ENCODE data around the gene ARHGEF28.

The ARHGEF28 gene

GRCh38 chr5:73726071-73726470, 100.1 kb downstream of the ARHGEF28 start:
- no peak for DNase-seq (ENCODE audit: low read depth)
- H3K4me3 ChIP-seq (ENCODE audit: low read depth, low read length) = no peak overlapping the region
- no peak for TF ChIP-seq CTCF (conservative IDR thresholded peaks at IDR 0.05; ENCODE audit: low read depth, low read length)

- no peak for DNase-seq (ENCODE audit: low read depth)
- TF ChIP-seq CTCF (conservative IDR thresholded peaks at IDR 0.05; ENCODE audit: low read depth, low read length) = no peak
- H3K4me3 ChIP-seq (ENCODE audit: low read depth, low read length) = no peak overlapping the region
These were observed 100.7 kb downstream of the ARHGEF28 start for GRCh38 chr5:73726606-73727231.

- no peak for TF ChIP-seq CTCF (conservative IDR thresholded peaks at IDR 0.05; ENCODE audit: low read depth, low read length)
- H3K4me3 ChIP-seq (ENCODE audit: low read depth, low read length) = no peak overlapping the region
- no peak for DNase-seq (ENCODE audit: low read depth)
These were observed 101.5 kb downstream of the ARHGEF28 start for GRCh38 chr5:73727470-73727869.

GRCh38 chr5:73728493-73729273, 102.7 kb downstream of the ARHGEF28 start:
- H3K4me3 ChIP-seq (ENCODE audit: low read depth, low read length) = no peak overlapping the region
- TF ChIP-seq CTCF (conservative IDR thresholded peaks at IDR 0.05; ENCODE audit: low read depth, low read length) = no peak
- DNase-seq (ENCODE audit: low read depth) = peak; percentile 66

- no peak overlapping the region for H3K4me3 ChIP-seq (ENCODE audit: low read depth, low read length)
- TF ChIP-seq CTCF (conservative IDR thresholded peaks at IDR 0.05; ENCODE audit: low read depth, low read length) = peak; percentile 15
- DNase-seq (ENCODE audit: low read depth) = peak; percentile 58
These were observed 103.3 kb downstream of the ARHGEF28 start for GRCh38 chr5:73729329-73729728.

GRCh38 chr5:73732045-73732444, 106.0 kb downstream of the ARHGEF28 start:
- no peak for TF ChIP-seq CTCF (conservative IDR thresholded peaks at IDR 0.05; ENCODE audit: low read depth, low read length)
- DNase-seq (ENCODE audit: low read depth) = no peak
- H3K4me3 ChIP-seq (ENCODE audit: low read depth, low read length) = no peak overlapping the region

GRCh38 chr5:73733219-73733618, 107.2 kb downstream of the ARHGEF28 start:
- peak; percentile 42 for DNase-seq (ENCODE audit: low read depth)
- TF ChIP-seq CTCF (conservative IDR thresholded peaks at IDR 0.05; ENCODE audit: low read depth, low read length) = no peak

More at GRCh38 chr5:73733219-73733618, 107.2 kb downstream of the ARHGEF28 start:
- no peak overlapping the region for H3K4me3 ChIP-seq (ENCODE audit: low read depth, low read length)
